NAMALWA (cell line): Measurements from ENCODE around the gene MCM5.
A peak's percentile ranks its signal among the peaks of the same experiment; 100 is the strongest.
"Not testable (repeated sequence)": the region's sequence is repeated elsewhere in the genome, so short reads cannot be mapped to it uniquely, and the experiment has no call there.

Source experiments
- DNase-seq: peaks from one replicate; pipeline ENCODE4 v3.0.0-alpha.2; 2015; ENCODE audit warnings: low spot score

Gene MCM5

GRCh38 chr22:35452351-35452781, 52.4 kb downstream of the MCM5 start:
- no peak for DNase-seq

- no peak for DNase-seq
Measured at GRCh38 chr22:35452810-35453743, 53.1 kb downstream of the MCM5 start.

GRCh38 chr22:35454416-35455054, 54.6 kb downstream of the MCM5 start:
- no peak for DNase-seq

- DNase-seq, result no peak
Measured at GRCh38 chr22:35455529-35455928, 55.6 kb downstream of the MCM5 start.

- DNase-seq, result no peak
Measured at GRCh38 chr22:35456757-35457156, 56.8 kb downstream of the MCM5 start.

- DNase-seq, result no peak
Measured at GRCh38 chr22:35457729-35458546, 58.0 kb downstream of the MCM5 start.

- DNase-seq, result no peak
Measured at GRCh38 chr22:35458547-35459422, 58.8 kb downstream of the MCM5 start.

GRCh38 chr22:35459423-35459894, 59.5 kb downstream of the MCM5 start:
- no peak for DNase-seq

- not testable (repeated sequence) for DNase-seq
Measured at GRCh38 chr22:35459976-35460375, 60.0 kb downstream of the MCM5 start.

GRCh38 chr22:35460688-35461087, 60.7 kb downstream of the MCM5 start:
- DNase-seq, result no peak

- DNase-seq, result no peak
Measured at GRCh38 chr22:35462498-35463230, 62.7 kb downstream of the MCM5 start.

GRCh38 chr22:35463231-35463933, 63.4 kb downstream of the MCM5 start:
- no peak for DNase-seq

- DNase-seq, result no peak
Measured at GRCh38 chr22:35464399-35464798, 64.5 kb downstream of the MCM5 start.

- no peak for DNase-seq
Measured at GRCh38 chr22:35465109-35465701, 65.3 kb downstream of the MCM5 start.

GRCh38 chr22:35467681-35468434, 67.9 kb downstream of the MCM5 start:
- no peak for DNase-seq

GRCh38 chr22:35470903-35471321, 71.0 kb downstream of the MCM5 start:
- DNase-seq, result peak; percentile 42

- DNase-seq, result not testable (repeated sequence)
Measured at GRCh38 chr22:35471566-35471965, 71.6 kb downstream of the MCM5 start.

GRCh38 chr22:35472488-35472887, 72.5 kb downstream of the MCM5 start:
- DNase-seq, result no peak

GRCh38 chr22:35473971-35474370, 74.0 kb downstream of the MCM5 start:
- no peak for DNase-seq
